ENCODE results near the gene GLIS2.
"Not testable (repeated sequence)": the region's sequence is repeated elsewhere in the genome, so short reads cannot be mapped to it uniquely, and the experiment has no call there.

GLIS2 gene

DNA sequence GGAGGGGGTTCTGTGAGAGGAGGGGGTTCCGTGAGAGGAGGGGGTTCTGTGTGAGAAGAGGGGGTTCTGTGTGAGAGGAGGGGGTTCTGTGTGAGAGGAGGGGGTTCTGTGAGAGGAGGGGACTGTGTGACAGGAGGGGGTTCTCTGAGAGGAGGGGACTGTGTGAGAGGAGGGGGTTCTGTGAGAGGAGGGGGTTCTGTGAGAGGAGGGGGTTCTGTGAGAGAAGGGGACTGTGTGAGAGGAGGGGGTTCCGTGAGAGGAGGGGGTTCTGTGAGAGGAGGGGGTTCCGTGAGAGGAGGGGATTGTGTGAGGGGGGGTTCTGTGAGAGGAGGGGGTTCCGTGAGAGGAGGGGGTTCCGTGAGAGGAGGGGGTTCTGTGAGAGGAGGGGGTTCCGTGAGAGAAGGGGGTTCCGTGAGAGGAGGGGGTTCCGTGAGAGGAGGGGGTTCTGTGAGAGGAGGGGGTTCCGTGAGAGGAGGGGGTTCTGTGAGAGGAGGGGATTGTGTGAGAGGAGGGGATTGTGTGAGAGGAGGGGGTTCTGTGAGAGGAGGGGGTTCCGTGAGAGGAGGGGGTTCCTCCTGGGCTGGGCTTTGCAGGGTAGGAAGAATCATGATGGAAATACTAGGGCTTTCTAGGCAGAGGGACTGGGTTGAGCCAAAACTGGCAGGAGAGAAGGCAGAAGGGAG, 28.6 kb downstream of the GLIS2 start:
- DNase-seq; intact Hi-C loops (cut with DNase I): not testable (repeated sequence)

- peak; percentile 62 to 94 (median 81) for DNase-seq
- intact Hi-C loops (cut with DNase I): no loop called here
Observed at GRCh38 chr16:4344983-4345835, 29.3 kb downstream of the GLIS2 start.

DNA sequence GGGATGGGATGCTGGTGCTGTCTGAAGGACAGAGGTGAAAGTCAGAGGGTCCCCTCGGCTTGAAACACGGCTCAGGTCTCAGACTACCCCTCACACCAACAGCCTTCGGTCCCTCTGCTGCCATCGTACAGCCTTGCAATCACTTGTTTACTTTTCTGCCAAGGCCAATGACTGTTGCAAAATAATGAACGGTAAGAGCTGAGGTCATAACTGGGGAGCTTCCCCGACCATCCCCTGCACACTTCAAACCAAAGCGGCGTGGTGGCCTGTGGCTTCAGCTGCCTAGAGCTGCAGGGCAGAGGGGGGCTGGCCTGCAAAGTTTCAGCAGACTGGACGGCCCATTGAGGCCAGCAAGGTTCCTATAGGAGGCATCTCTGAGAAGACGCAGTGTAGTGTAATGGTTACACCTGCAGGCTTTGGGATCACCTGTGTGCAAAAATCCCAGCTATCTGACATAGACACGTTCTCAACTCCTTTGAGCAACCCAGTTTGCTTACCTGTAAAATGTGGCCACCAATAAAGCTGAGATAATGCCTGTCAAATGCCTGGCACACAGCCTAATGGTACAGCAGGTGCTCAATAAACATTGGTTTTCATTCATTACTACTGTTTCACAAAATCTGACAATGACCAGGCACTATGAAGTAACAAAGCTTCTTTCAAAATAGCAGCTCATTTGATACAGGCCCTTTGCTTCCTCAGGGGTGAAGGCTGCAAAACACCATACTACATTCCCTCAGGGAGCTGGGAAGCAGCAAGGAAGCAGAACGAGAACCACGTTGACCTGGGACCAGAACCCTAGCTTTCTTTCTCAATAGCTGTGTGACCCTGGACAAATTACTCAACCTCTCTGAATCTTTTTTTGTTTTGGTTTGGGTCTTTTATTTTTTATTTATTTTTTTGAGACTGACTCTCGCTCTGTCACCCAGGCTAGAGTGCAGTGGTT, 30.2 kb downstream of the GLIS2 start:
- intact Hi-C loops (cut with DNase I): no loop called here
- DNase-seq: no peak

DNA sequence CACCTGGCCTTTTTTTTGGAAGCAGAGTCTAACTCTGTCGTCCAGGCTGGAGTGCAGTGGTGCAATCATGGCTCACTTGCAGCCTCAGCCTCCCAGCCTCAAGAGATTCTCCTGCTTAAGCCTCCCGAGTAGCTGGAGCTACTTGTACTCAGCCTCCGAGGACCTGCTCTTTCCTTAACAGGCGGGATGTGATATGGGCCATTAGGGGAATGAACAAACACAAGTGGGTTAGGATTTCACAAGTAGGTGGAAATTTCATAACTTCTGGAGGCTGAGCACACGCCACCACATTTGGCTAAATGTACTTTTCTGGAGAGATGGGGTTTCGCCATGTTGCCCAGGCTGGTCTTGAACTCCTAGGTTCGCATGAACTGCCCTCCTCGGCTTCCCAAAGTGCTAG, 31.1 kb downstream of the GLIS2 start:
- intact Hi-C loops (cut with DNase I): no loop called here
- DNase-seq: no peak

DNA sequence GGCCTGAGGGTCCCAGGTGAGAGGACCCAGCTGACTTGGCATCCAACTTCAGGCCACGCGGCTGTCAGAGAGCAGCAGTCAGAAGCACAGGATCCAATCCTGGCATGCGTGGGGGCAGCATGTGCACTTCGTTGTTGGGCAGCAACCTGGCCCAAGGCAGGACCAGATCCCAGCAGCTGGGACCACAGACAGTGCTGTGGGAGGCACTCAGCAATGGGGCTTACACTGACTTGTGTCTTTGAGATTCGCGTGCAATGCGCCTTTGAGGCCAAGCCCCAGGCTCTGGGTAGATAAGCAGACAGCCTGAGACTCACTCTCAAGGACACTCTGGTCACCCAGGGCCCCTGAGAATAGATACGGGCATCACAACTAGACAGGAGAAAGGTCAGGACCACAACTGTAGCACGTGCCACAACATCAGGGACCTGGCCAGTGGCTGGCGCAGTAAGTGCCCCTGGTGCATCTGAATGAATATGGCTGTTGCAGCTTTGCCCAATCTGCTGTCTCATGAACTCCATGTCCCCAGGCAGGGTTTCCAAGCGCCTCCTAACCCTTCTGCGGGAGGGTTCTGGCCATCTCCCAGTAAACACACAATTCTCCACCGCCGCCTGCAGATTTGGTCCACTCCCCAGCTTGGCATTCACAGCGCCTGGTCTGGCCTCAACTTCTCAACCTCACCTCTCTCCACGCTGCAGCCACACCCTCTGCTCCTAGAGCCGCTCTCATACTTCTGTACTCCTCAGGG, 32.1 kb downstream of the GLIS2 start:
- intact Hi-C loops (cut with DNase I): no loop called here
- DNase-seq: no peak

DNA sequence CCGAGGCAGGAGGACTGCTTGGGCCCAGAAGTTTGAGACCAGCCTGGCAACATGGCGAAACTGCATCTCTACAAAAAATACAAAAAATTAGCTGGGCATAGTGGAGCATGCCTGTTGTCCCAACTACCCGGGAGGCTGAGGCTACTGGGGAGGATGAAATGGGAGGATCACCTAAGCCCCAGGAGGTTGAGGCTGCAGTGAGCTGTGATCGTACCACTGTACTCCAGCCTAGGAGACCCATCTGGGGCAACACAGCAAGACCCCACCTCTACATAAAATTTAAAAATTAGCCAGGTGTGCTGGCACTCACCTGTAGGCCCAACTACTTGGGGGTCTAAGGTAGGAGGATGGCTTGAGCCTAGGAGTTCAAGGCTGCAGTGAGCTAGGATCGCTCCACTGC, 33.5 kb downstream of the GLIS2 start:
- DNase-seq: no peak
- intact Hi-C loops (cut with DNase I): no loop called here

GRCh38 chr16:4350365-4350786, 34.5 kb downstream of the GLIS2 start:
- no peak for DNase-seq
- intact Hi-C loops (cut with DNase I): no loop called here

DNA sequence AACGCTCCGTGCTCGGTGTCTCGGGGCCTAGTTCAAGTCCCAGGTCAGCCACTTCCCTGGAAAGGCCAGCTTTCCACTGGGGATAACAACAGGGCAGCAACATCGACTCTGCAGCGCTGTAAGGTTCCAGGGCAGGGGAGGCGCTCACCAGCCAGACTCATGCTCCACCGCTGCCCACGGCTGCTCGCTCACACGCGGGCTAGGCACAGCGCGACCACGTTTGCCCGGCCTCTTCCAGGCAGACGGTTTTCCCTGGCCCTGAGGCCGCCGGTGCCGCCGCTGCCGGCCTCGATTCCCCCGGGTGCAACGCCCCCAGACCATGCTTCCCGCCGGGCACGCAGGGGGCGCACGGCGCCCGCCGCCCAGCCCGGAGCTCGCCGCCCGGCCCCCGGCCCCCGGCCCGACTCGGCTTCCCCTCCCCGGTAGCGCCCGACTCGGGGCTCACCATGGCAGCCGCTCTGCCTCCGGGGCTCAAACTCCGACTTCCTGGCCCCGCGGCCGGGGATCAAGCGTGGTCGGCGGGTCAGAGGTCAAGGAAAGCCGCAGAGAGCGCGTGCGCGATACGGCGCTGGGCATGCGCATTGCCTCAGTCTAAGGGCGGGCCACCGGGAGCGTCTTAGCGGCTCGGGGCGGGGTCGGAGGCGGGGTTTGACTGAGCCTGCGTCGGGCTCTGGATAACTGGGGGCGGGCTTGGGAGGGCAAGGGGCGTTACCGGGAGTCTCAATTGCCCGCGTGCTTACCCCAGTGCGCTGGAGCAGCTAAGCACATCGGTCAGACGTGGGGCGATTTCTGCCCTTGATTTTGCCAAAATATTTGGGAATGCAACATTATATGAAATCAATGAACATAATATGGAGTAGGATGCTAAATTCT, 35.2 kb downstream of the GLIS2 start, which contains the start of gene PAM16:
Gene PAM16, minus strand, starts transcription at position 535 of the 873 bp plus-strand sequence. Its CDS starts 87 bp downstream, at position 448.
- intact Hi-C loops (cut with DNase I): no loop called here

DNA sequence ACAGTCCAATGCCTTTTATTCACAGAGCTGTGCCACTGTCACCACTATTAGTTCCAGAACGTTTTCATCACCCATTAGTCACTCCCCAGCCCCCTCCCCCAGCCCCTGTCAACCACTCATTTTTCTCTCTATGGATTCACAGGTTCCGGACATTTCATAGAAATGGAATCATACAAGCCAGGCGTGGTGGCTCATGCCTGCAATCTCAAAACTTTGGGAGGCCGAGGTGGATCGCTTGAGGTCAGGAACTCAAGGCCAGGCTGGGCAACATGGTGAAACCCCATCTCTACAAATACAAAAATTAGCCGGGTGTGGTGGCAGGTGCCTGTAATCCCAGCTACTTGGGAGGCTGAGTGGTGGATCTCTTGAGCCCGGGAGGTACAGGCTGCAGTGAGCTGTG, 36.0 kb downstream of the GLIS2 start:
- intact Hi-C loops (cut with DNase I): no loop called here
- DNase-seq: no peak

More for the DNA sequence above, 35.2 kb downstream of the GLIS2 start, which contains the start of gene PAM16:
- DNase-seq: peak; percentile 87 to 98 (median 95)

GRCh38 chr16:4352843-4353242, 37.0 kb downstream of the GLIS2 start:
- no peak for DNase-seq
- intact Hi-C loops (cut with DNase I): no loop called here

DNA sequence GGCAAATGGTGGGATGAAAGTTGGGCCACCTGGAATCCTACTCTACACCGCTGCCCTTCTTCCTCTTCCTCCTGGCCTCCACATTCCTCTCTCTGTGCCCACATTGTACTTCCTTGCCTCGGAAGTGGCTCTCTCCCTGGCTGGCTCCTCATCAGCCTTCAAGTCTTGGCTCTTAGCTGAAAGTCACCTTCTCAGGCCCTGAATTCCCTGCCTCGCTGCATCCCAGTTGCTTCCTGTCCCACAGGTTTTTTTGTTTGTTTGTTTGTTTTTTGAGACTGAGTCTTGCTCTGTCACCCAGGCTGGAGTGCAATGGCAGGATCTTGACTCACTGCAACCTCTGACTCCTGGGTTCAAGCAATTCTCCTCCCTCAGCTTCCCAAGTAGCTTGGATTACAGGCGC, 37.8 kb downstream of the GLIS2 start:
- intact Hi-C loops (cut with DNase I): no loop called here
- DNase-seq: no peak

DNA sequence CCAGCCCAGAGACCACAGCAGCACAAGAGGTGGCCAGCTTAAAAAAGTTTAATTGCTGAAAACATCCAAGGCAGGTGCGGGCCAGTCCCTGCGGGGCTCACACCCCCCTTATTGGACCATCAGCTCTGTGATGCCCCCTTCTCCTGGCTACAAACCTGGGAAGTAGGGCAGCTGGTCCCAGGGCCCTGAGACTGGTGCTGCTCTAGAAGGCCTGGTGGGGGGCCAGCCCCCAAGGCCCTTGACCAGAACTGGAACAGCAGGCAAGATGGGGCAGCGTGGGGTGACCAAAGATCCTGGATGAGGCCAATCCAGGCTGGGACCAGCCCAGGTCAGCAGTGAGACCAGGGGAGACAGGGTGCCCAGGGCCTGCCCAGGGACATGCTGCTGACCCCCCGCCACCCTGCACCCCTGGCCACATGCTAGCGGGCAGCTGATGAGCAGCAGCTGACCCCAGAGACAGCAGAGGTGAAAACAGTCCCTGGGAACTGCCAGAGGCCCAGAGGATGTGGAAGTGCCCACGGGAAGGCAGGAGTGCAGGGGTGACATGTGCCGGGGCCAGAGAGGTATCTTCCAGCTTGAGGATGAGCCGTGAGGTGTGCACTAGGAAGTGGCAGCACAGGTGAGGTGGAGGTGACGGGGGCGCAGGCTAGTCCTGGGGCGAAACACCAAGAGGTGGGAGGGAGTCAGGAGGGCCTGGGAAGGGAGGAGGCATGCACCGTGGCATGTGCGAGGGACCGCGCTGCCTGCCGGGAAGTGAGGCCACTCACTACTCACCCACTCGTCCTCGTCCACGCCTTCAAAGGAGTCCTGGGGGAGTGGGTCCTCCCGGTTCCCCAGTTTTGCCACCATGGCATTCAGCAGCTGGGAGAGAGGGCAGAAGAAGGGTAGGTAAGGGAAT, 38.9 kb downstream of the GLIS2 start:
- intact Hi-C loops (cut with DNase I): no loop called here
- no peak for DNase-seq

GRCh38 chr16:4356820-4357219, 41.0 kb downstream of the GLIS2 start:
- DNase-seq: no peak
- intact Hi-C loops (cut with DNase I): no loop called here

DNA sequence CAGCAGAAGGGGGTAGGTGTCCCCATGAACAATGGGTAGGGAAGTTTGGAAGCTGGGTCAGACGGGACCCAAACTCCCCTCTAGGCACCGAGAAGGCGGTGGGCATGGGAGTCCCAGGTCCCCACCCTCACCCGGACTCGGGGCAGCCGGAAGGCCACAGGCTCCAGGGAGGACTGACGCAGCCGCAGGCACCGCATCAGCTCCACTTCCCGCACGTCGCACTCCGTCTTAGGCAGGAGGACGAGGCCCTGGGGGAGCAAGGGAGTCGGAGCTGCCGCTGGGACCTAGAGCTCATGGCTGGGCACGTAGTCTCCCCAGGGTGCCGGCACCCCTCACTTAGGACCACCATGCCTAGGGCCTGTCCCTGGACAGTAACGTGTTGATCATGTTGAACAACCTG, 42.4 kb downstream of the GLIS2 start:
- no peak for DNase-seq
- intact Hi-C loops (cut with DNase I): loop anchor here (2.0 kb wide), 1 partner anchor 45 kb away; no protein-coding TSS in a partner anchor

DNA sequence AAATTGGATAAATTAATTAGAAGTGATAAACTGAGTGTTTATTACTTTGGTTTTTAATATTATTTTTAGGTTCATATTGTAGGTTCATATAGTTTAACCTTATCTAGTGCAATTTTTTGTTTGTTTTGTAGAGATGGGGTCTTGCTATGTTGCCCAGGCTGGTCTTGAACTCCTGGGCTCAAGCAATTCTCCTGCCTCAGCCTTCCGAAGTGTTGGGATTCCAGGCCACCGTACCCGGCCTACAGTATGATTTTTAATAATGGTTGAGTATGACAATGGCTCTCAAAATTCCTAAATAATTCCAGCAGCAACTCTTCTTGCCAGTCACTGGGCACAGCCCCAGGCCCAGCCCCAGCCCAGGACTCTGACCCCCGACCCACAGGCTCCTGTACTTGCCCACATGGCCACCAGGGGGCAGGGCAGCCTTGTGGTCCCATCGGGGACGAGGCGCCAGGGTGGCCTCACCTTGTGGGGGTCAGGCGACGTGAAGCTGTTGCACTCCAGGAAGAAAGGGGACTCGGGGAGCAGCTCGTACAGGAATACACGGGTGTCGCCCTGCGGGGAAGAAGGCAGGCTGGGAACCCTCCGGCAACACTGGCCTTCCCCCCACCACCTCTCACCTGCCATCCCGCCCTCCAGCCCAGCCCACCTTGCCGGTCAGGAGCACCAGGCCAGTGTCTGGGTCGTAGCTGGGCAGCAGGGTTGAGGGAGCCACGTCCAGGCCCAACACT, 43.1 kb downstream of the GLIS2 start:
- peak in 39 of 42 donors; percentile 38 to 89 (median 70) for DNase-seq

GRCh38 chr16:4359914-4360313, 44.0 kb downstream of the GLIS2 start:
- no peak for DNase-seq
- intact Hi-C loops (cut with DNase I): loop anchor here (2.0 kb wide), 1 partner anchor 43 kb away; no protein-coding TSS in a partner anchor

More for the DNA sequence above, 43.1 kb downstream of the GLIS2 start:
- intact Hi-C loops (cut with DNase I): loop anchor here (2.0 kb wide), 1 partner anchor 44 kb away; no protein-coding TSS in a partner anchor
